Mesothelial cell of epicardium (in vitro differentiated cells): ENCODE data around the gene UNC93A. TPM values are rescaled to one million over a fixed set of nuclear protein-coding genes. Genes with fewer than 3 reads are reported as not detected.

Source experiments
- DNase-seq, 2 experiments: peaks; one replicate each; pipeline ENCODE4 v3.0.0; 2021; ENCODE audit warnings: low spot score in 2 of 2; ENCODE audit not compliant: unreplicated experiment in 2 of 2
- H3K27ac Mint-ChIP-seq: 2 replicates; pipeline ENCODE4 v1.8.0; 2021; ENCODE audit warnings: mixed read lengths
- H3K27me3 Mint-ChIP-seq: 2 replicates; pipeline ENCODE4 v1.8.0; 2021; ENCODE audit warnings: low read depth, mixed read lengths
- H3K36me3 Mint-ChIP-seq: 2 replicates; pipeline ENCODE4 v1.8.0; 2021; ENCODE audit warnings: mixed read lengths
- H3K4me1 Mint-ChIP-seq: 2 replicates; pipeline ENCODE4 v1.8.0; 2021; ENCODE audit warnings: mixed read lengths
- H3K4me3 Mint-ChIP-seq: 2 replicates; pipeline ENCODE4 v1.8.0; 2021; ENCODE audit warnings: mild to moderate bottlenecking, moderate library complexity, mixed read lengths
- H3K9me3 Mint-ChIP-seq: 2 replicates; pipeline ENCODE4 v1.8.0; 2021; ENCODE audit warnings: mixed read lengths
- CTCF ChIP-seq: fragments of 200-600 bp; sonication (generic); IDR thresholded peaks from one replicate; pipeline ENCODE4 v1.5.0; 2021; ENCODE audit warnings: antibody characterized with exemption; ENCODE audit not compliant: unreplicated experiment
- total RNA-seq: library from RNA; stranded (reverse); gene quantifications from 3 replicates; pipeline ENCODE4 v1.2.1, GENCODE V29; 2021

UNC93A gene
- total RNA-seq, 1 donor from 2014 or later, result not detected

- H3K4me3 Mint-ChIP-seq, result no peak overlapping the region
- no peak for DNase-seq
- no peak overlapping the region for H3K27ac Mint-ChIP-seq
- no peaks in the 10 kb centered on the region for H3K27me3 Mint-ChIP-seq
- H3K4me1 Mint-ChIP-seq, result no peaks in the 10 kb centered on the region
- no peaks in the 10 kb centered on the region for H3K9me3 Mint-ChIP-seq
- no peak for TF ChIP-seq CTCF
- H3K36me3 Mint-ChIP-seq, result no peaks in the 10 kb centered on the region
These were observed 40.5 kb downstream of the UNC93A start for GRCh38 chr6:167331565-167331964.

GRCh38 chr6:167336844-167337630 lies 45.9 kb downstream of the UNC93A start:
- H3K27me3 Mint-ChIP-seq, result no peaks in the 10 kb centered on the region
- DNase-seq, result no peak
- H3K27ac Mint-ChIP-seq, result no peak overlapping the region
- H3K36me3 Mint-ChIP-seq, result no peaks in the 10 kb centered on the region
- H3K4me3 Mint-ChIP-seq, result no peak overlapping the region
- TF ChIP-seq CTCF, result no peak
- H3K4me1 Mint-ChIP-seq, result peaks cover under 1% of the 10 kb centered on the region
- peaks cover 4% of the 10 kb centered on the region for H3K9me3 Mint-ChIP-seq

- H3K4me1 Mint-ChIP-seq, result peaks cover 4% of the 10 kb centered on the region
- no peak for DNase-seq
- H3K36me3 Mint-ChIP-seq, result no peaks in the 10 kb centered on the region
- H3K27me3 Mint-ChIP-seq, result no peaks in the 10 kb centered on the region
- H3K9me3 Mint-ChIP-seq, result peaks cover 4% of the 10 kb centered on the region
- no peak for TF ChIP-seq CTCF
- H3K4me3 Mint-ChIP-seq, result no peak overlapping the region
- no peak overlapping the region for H3K27ac Mint-ChIP-seq
These were observed 46.7 kb downstream of the UNC93A start for GRCh38 chr6:167337675-167338449.

GRCh38 chr6:167338541-167339117 lies 47.5 kb downstream of the UNC93A start:
- H3K4me1 Mint-ChIP-seq, result peaks cover 4% of the 10 kb centered on the region
- no peak for TF ChIP-seq CTCF
- DNase-seq, result no peak
- peaks cover 4% of the 10 kb centered on the region for H3K9me3 Mint-ChIP-seq
- no peaks in the 10 kb centered on the region for H3K36me3 Mint-ChIP-seq
- H3K27me3 Mint-ChIP-seq, result no peaks in the 10 kb centered on the region
- H3K4me3 Mint-ChIP-seq, result no peak overlapping the region
- no peak overlapping the region for H3K27ac Mint-ChIP-seq

GRCh38 chr6:167341038-167341583 lies 50.0 kb downstream of the UNC93A start:
- Mint-ChIP-seq H3K27me3 (peaks cover 2% of the 10 kb centered on the region), H3K36me3 (no peaks in the 10 kb centered on the region), H3K4me3 (no peak overlapping the region), H3K27ac (no peak overlapping the region), H3K9me3 (peaks cover 4% of the 10 kb centered on the region), H3K4me1 (peaks cover 4% of the 10 kb centered on the region)
- TF ChIP-seq CTCF, result no peak
- DNase-seq, result no peak
